GM19438 (cell line): ENCODE results near the gene S100P.
"Not testable (repeated sequence)": the region's sequence is repeated elsewhere in the genome, so short reads cannot be mapped to it uniquely, and the experiment has no call there.

Experiments
- ATAC-seq: cut with Tn5 transposase; IDR thresholded peaks from one replicate; pipeline ENCODE4 v1.9.1; 2021; ENCODE audit warnings: low read depth; ENCODE audit not compliant: unreplicated experiment

S100P gene

DNA sequence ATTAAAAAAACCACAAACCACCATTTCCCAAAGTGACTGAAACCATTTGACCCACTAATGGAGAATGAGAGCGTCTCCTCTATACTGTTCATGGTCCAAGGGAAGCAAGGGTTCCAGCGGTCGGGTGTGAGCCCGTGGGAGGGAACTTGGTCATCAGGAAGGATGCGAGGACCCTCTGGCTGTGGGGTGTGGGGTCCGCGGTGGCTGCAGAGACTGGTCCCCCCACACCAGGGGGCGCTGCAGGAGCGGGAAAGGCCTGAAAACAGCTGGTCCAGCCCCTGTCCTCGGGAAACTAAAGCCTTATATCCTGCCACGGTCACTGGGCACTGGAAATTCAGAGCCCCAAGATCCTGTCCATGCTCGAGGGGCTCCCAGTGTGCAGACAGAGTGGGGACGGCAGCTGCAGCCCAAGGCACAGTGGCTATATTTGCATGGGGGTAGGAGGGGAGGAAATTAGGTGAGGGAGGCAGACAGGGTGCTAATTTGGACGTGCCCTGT, 26.6 kb downstream of the S100P start:
- no peak for ATAC-seq

DNA sequence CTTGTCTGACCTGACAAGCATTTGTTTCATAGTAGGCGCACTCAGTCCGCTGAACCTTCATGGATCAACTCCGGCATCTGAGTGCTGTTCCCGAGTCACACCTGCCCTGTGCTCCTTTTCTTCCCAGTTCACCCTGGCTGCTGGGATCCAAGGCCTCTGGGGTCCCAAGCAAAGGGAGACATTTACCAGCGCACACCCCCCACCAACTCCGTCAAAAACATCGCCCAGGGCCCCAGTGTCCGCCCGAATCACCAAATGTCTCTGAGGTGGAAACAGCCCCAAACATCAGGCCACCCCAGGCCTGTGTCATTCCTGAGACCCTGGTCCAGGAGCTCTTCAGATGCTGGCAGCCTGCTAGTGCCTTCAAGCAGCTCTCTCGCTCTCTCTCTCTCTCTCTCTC, 27.4 kb downstream of the S100P start:
- no peak for ATAC-seq

DNA sequence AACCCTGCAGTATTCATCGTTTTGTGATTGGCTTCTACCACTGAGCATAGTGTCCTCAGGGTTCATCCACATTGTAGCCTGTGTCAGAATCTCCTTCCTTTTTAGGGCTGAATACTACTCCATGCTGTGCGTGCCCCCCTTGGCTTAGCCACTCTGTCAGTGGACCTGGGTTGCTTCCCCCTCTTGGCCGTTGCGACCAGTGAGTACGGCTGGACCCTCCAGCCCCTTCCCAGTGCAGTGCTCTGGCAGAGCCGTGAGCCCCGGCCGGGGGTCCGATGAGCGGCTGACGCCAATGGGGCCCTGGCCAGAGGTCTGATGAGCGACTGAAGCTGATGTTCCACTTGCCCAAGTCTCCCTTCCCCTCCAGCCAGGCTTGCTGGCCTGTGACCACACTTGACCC, 29.2 kb downstream of the S100P start:
- ATAC-seq, result no peak

DNA sequence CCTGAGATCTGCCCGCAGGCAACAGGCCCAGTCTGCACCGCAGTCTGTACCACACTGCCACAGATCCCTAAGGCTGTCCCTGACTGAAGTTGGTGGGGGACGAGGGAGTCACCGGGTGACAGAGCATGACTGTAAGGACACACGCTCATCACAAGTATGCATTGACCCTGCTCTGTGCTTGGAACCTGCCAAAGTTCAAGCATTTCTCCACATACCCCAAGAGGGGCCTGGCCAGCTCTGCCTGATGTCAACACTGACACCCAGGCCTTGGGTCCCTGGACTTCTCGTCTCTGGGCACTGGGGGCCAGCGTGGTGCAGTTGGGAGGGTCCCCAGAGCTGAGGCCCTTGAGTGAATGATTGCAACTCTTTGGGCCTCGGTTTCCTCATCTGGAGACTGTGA, 30.2 kb downstream of the S100P start:
- no peak for ATAC-seq

DNA sequence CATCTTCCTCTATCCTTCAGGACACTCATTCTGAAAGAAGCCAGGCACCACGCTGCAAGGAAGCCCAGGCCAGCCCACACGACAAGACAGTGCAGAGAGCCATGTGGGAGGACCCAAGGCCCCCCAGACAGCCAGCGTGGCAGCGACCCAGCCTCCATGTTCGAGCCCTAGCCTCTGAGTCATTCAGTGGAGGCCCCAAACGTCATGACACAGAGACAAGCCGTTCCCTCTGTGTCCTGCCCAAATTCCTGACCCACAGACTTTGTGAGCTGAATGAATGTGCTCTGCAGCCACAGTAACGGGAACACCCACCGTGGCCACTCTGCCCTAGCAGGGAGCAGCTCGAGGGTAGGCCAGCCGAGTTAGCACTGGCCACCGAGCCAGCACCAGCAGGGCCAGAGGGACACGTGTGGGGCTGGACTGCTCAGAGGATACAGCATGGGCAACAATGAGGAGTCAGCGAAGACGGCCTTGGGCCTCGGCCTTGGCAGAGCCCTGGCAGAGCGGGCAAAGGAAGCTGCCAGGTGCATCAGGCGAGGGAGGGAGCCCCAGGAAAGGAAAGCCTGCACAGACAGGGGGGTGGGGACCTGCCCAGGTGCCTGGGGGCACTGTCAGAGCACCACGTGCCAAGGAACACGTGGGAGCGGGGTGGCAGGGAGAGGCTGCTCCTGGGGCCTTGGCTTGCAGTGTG, 30.9 kb downstream of the S100P start:
- ATAC-seq, result no peak

DNA sequence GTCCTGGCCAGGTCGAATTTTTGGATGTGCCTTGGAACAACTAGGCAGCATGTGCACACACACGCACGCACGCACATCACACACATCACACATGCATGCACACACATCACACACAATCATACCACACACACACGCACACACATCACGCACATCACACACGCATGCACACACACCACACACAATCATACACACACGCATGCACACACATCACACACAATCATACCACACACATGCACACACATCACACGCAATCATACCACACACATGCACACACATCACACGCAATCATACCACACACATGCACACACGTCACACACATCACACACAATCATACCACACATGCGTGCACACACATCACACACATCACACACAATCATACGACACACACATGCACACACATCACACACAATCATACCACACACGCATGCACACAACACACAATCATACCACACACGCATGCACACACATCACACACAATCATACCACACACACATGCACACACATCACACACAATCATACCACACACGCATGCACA, 31.8 kb downstream of the S100P start:
- ATAC-seq, result not testable (repeated sequence)

DNA sequence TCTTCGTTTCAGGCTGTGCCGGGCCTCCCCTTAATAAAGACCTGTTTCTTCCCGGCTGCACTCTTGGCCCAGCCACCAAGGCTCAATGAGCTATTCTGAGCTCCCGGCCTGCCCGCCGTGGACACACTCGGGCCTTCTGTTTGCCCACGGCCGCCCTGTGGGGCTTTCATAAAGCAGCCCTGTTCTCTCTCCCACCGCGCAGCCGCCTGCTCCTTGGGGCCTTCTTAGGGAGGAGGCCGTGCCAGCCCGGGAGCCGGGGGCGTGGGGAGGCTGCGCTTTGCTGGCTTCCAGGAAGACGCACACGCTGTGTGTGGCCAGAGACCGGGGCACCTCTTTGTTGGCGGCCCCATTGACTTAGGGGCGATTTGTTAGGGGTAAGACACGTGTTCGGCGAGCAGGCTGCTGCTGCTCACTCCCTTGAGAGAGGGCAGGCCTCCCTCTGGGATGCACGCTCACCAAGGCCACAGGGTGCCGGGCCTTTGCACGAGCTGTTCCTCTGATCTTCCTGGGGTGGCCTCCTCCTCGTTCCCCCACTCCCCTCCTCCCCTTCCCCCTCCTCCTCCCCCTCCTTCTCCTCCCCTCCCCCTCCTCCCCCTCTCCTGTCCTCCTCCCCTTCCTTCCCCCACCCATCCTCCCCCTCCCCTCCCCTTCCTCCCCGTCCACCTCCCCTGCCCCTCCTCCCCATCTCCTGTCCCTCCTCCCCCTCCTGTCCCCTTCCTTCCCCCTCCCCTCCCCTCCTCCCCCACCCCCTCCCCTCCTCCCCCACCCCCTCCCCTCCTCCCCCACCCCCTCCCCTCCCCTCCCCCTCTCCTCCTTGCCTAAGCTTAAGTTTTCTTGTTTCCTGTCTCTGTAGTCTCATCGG, 33.6 kb downstream of the S100P start:
- no peak for ATAC-seq

DNA sequence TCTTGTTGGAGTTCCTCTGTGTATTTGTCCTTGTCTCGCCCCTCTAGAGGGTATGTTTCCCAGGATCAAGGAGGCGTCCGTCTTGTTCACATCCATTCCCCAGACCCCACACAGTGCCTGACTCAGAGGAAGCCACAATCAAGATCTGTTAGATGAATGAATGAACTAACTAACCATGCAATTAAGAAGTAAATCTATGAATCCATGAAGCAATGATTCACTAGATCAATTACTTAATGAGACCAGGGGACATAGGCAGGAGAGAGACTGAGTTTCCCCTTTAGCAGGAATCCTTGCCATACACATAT, 34.2 kb downstream of the S100P start:
- no peak for ATAC-seq

DNA sequence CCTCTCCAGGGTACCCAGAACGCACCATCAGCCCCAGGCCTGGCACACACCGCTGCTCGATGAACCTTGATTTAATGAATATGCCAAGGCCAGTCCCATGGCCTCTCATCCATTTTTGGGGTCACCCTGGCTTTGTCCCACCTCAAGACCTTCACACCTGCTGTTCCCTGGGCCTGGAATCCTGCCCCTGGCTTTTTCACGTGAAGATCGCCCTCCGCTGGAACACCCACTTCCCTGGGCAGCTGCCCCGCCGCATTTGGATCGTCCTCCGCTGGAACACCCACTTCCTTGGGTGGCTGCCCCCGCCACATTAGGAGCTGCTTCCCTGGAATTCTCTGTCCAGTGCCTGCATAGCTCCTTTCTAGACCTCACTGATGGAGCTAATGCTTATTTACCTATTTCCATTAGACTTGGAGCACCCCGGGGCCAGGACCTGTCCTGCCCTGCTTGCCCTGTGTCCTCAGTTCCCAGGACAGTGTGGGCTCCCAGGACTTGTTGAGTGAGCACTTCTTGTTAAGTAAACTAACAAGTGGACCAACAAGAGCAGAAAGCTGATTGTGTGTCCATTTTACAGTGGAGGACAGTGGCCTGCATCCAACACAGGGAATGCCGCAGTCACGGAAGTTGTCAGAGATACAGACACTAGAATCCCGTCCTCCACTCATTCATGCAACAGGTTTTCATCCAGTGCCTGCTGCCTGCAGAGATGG, 34.8 kb downstream of the S100P start:
- ATAC-seq, result no peak

DNA sequence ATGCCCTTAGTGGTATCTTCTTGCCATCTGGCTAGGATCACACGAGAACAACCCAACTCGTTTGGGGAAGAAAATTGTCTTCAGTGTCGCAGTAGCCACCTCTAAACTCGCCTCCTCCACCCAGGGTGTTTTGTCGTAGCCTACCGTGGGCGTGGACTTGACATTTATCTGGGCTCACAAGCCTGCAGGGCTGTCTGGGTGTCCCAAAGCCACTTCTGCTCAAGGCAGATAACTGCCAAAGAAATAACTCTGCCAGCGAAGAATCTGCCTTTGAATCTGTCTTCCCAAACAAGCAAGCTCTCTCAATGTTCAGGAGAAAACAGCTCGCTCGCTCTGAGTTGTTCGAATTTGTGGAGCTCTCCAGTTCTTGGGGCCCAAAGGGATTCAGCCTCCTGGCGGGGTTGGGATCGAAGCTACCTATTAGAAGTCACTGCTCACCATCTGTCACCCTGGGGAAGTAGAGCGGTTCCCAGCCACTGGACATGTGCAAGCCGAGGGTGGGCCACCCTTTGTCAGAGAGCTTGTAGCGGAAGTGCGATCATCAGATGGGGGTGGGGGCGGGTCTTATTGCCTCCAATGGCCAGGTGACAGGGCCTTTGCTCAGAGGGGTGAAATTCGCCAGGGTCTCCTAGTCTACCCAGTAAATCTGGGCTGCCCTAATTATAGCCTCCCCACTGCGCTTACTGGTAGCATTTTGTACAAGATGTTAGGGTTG, 37.1 kb downstream of the S100P start:
- no peak for ATAC-seq

DNA sequence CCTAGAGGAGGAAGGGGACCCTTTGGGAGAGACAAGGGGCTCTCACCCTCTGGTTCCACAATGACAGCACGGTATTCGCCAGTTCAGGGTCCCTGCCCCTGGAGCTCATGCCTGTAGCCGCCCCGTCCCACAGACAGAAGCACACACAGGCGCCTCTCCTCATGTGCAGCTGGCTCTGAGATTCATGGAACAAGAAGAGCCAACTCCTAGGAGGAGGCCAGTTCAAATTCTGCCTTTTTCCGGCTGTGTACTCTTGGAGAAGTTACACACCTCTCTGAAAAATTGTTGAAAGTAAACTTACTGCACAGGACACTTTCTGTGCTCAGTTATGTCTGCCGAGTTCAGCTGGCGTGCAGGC, 37.6 kb downstream of the S100P start:
- ATAC-seq, result no peak

DNA sequence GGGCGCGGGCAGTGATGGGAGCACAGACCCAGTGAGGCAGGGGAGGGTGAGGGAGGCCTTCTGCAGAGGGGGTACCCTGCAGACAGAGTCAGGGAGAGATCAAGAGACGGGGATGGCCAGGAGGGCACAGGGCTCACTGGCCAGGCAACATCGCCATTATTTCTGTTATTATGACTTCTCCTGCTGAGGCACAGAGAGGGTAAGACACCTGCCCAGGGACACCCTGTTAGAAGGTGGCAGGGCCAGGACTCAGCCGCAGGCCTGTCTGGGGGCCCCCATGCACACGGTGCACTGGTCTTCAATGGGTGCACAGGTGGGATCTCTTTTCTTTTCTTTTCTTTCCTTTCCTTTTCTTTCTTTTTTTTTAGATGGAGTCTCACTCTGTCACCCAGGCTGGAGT, 38.1 kb downstream of the S100P start:
- no peak for ATAC-seq

DNA sequence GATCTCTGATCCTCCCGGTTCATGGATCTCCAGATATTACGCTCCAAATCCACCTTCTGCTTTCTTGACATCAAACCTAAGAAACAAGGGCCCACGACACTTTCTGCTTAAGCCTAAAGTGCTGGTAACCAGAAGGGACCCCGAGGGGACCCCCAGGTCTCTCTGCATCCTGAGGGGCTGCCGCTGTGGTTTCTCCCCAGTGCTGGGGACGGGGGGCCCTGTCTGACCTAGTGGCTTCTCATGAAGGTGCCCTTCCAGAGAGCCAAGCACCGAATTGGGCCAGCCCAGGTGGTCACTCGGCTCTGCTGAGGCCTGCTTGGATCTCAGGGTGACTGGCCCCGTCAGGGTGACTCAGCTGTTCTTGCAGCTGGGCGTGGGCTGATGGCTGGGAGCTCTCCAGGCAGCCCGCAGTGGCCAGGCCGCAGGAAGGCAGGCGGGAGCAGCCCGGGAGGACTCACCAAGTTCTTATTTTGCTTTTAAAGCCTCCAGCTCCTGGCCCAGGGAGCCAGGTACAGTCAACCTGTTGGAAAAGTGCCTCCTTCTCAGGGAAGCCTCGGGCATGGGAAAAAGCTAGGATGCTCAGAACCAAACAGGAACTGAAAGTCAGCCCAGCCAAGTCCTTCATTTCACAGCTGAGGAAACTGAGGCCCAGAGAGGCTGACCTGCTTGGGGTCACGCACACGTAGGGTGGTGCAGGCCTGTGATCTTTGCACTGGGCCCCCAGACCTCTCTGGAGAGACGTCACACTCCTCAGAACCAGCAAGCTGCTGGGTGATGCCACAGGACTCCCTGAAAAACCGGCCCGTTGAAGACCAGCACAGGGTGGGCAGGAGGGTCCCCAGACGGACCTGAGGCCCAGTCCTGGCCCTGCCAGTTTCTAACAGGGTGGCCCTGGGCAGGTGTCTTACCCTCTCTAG, 39.0 kb downstream of the S100P start:
- ATAC-seq, result no peak

DNA sequence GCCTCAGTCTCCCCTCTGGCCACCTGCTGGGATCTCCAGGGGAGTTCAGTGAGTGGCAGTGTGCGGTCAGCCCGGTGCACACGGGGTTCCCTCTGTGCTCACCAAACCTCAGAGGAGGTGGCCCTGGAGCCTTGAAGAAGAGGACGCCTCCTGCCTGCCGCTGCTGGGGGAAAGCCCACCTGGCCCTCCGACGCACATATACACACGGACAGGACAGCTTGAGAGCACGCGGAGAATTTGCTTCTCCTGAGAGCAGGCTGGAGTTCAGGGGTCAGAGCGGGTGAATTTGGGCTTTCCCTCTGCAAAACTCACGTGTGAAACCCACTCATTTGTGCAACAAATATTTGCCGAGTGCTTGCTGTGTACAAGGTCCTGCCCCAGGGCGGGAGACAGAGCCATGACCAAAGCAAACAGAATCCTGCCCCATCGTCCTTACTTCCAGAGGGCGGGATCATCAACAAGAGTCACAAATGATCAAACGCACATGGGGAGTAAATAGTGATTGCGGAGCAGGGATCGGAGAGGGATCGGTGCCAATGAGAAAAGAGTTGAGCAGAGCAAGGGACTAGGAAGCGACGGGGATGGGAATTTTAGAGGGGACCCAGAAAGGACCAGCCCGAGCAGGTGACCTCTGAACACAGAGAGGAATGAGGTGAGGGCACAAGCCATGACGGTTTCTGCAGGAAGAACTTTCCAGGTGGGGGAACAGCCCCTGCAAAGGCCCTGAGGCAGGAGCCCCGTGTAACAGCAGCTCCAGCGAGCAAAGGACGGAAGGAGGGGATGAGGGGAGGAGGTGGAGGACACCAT, 39.9 kb downstream of the S100P start:
- ATAC-seq, result no peak

DNA sequence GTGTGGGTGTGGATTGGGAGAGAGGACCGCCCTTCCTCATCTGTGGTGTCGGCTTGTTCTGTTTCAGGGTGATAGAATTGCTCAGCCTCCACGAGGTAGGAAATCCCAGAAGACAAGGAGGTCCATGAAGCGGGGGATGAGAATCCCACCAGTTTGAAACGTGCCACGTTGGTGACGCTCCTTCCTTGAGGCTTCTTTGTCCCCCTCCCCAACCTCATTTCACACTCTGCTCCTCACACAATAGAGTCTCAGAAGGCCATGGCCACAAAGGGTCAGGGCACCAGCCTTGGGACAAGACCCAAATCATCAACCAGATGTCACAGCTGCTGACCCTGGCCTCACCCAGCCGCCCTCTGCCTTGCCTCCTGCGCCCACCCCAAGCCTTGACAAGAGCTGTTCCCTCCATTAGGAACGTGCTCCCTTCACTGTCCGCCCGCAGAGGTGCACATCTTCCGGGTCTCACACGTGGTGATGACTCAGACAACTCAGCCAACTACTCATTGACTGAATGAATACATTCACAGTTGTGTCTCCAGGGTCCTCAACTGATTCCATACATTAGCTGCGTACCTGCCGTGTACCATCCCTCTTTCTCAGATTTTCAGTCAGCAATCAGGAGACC, 40.6 kb downstream of the S100P start:
- ATAC-seq, result no peak

DNA sequence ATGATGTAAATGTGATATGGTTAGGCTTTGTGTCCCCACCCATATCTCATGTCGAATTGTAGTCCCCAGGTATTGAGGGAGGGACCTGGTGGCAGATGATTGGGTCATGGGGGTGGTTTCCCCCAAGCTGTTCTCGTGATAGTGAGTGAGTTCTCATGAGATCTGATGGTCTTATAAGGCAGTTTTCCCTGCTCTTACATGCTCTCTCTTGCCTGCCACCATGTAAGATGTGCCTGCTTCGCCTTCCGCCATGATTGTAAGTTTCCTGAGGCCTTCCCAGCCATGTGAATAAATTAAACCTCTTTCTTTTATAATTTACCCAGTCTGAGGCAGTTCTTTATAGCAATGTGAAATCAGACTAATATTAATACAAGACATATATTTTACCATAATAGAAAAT, 46.2 kb downstream of the S100P start:
- ATAC-seq, result no peak

DNA sequence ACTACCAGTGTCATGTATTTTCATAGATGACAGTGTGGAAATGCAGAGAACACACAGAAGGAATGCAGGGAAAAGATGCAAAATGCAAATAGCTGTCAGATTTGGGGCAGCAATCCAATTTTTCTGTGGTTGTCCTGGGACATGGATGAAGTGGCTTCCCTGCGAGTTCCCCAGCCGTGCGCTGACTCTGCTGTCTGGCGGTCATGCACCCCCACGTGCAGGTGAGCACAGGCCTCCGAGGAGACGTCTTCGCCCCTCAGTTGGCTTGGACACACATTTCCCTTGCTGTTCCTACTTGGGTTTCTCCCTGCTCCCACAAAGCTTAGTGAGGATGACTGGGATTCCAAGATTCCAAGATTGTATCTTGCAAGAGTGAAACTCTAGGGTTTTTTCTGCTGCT, 46.7 kb downstream of the S100P start:
- no peak for ATAC-seq

DNA sequence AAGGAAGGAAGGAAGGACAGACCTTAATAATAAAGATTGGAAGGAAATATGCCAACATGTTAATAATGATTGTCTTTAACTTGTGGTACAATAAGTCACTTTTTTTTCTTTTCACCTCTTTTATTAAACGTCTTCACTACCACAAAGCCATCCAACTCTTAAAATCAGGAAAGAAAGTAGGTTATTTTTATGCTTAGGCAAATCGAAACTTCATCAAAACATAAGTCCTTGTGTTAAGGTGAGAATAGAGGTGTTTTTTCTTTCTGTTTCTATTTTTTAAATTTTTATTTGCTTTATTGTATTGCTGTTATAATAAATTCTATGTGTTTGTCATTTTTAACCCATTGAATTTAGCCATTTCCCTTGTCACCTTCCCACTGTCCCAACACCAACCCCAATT, 48.8 kb downstream of the S100P start:
- no peak for ATAC-seq
